Measurements from ENCODE around the gene TGM5.

GRCh38 chr15:43267439-43267838 lies 711 bp upstream of the TGM5 start:
- TF ChIP-seq POLR2AphosphoS5 (IDR thresholded peaks at IDR 0.05; ENCODE audit: low read depth, low read length), result no peak
- no peak for TF ChIP-seq POLR2A (IDR thresholded peaks at IDR 0.05; ENCODE audit: low read depth, low read length)
